ENCODE data around the gene CELA2B. TPM values are rescaled to one million over a fixed set of nuclear protein-coding genes. Genes with fewer than 3 reads are reported as not detected.

Gene CELA2B
- total and polyA plus RNA-seq, 9 of the 15 experiments (the other 6 are each of a cell fraction or from before 2014, with no cell fraction given), result 0.25 to 2.1 (median 0.38) TPM; not detected in 5

GRCh38 chr1:15492596-15492995 lies 16.7 kb downstream of the CELA2B start (continued):
- no peak for TF ChIP-seq ZNF592 (IDR thresholded peaks at IDR 0.05)

- Histone ChIP-seq H3K4me3 (no peak overlapping the region), H3K9ac (ENCODE audit: insufficient read depth in 1 of 2, low read depth in 2 of 2, low read length in 2 of 2) (no peak overlapping the region), H3K9me1 (ENCODE audit: control insufficient read depth, insufficient read depth, low read length) (no peaks in the 10 kb centered on the region), H3K4me1 (replicated peaks in 1 of 2; ENCODE audit: control insufficient read depth in 2 of 2, insufficient read depth in 2 of 2, low read length in 2 of 2) (peaks cover 0 to 4% of the 10 kb centered on the region in 2 experiments; a peak in 1 of 5 replicates), H3K9me3 (replicated peaks; ENCODE audit: control insufficient read depth, insufficient read depth, low read depth, low read length) (no peaks in the 10 kb centered on the region), H3K27me3 (ENCODE audit: control insufficient read depth in 2 of 2, insufficient read depth in 2 of 2, low read length in 2 of 2) (no peaks in the 10 kb centered on the region), H3K27ac (ENCODE audit: extremely low read depth, low read depth, low read length) (no peak overlapping the region), H2AFZ (ENCODE audit: low read depth, low read length) (no peak overlapping the region), H3K4me2 (ENCODE audit: insufficient read depth, low read length) (no peak overlapping the region), H3K36me3 (ENCODE audit: control insufficient read depth, insufficient read depth, low read length) (peaks cover 33% of the 10 kb centered on the region), H4K20me1 (replicated peaks; ENCODE audit: control insufficient read depth, insufficient read depth, low read length) (no peaks in the 10 kb centered on the region), H3K79me2 (ENCODE audit: control insufficient read depth, insufficient read depth, low read length) (no peaks in the 10 kb centered on the region)
- DNase-seq (ENCODE audit: extremely low read depth in 1 of 4, low spot score in 3 of 4), result no peak
- ChIA-PET POLR2A (no interaction called here), CTCF (ENCODE audit: low intra/inter-chr PET ratio) (no interaction called here)
- FAIRE-seq, result no peak
- WGBS (ENCODE audit: insufficient coverage, low coverage, missing lambda C conversion rate), result 71% methylated on average over 9 of the region's 9 CpGs
- intact Hi-C loops (cut with micrococcal nuclease), result no loop called here
- no TSS peak for BruUV-seq (replicated peaks)
- ATAC-seq, result no peak
- in situ Hi-C loops (cut with MboI), result no loop called here
- TF ChIP-seq E2F3 (CRISPR knock-in tag; IDR thresholded peaks at IDR 0.05) (no peak), UBTF (IDR thresholded peaks at IDR 0.05; ENCODE audit: borderline replicate concordance in 1 of 2, low read depth in 2 of 2, low read length in 2 of 2) (no peak), ZNF24 (IDR thresholded peaks at IDR 0.05) (no peak), CAMTA2 (CRISPR knock-in tag; conservative IDR thresholded peaks at IDR 0.05) (no peak), MCM3 (IDR thresholded peaks at IDR 0.05) (no peak), STAG1 (CRISPR knock-in tag; IDR thresholded peaks at IDR 0.05; ENCODE audit: borderline replicate concordance) (no peak), ZSCAN32 (CRISPR knock-in tag; IDR thresholded peaks at IDR 0.05) (no peak), MBD2 (IDR thresholded peaks at IDR 0.05; ENCODE audit: borderline replicate concordance, low read depth) (no peak), GABPA (tag; conservative IDR thresholded peaks at IDR 0.05; ENCODE audit: low read depth) (no peak), ZNF76 (CRISPR knock-in tag; IDR thresholded peaks at IDR 0.05; ENCODE audit: borderline replicate concordance) (no peak), ZFPM2 (CRISPR knock-in tag; IDR thresholded peaks at IDR 0.05) (no peak), PRMT5 (CRISPR knock-in tag; IDR thresholded peaks at IDR 0.05) (no peak), ZNF133 (CRISPR knock-in tag; IDR thresholded peaks at IDR 0.05) (no peak), MCM2 (IDR thresholded peaks at IDR 0.05; ENCODE audit: low read depth) (no peak), PTTG1 (tag; IDR thresholded peaks at IDR 0.05; ENCODE audit: low read depth) (no peak), POLR3A (IDR thresholded peaks at IDR 0.05; ENCODE audit: borderline replicate concordance, extremely low read depth, insufficient read depth, insufficient read length) (no peak)
Observed at GRCh38 chr1:15493869-15494390, 18.0 kb downstream of the CELA2B start.
